NK-92 (cell line): ENCODE data around the gene IL36G.

Experiments used
- DNase-seq: peaks from one replicate; lab custom pipeline; 2025; ENCODE audit not compliant: unreplicated experiment; lab: John Stamatoyannopoulos, UW

IL36G gene

GRCh38 chr2:113015655-113016054 is 37.8 kb downstream of the IL36G start:
- no peak for DNase-seq

DNA sequence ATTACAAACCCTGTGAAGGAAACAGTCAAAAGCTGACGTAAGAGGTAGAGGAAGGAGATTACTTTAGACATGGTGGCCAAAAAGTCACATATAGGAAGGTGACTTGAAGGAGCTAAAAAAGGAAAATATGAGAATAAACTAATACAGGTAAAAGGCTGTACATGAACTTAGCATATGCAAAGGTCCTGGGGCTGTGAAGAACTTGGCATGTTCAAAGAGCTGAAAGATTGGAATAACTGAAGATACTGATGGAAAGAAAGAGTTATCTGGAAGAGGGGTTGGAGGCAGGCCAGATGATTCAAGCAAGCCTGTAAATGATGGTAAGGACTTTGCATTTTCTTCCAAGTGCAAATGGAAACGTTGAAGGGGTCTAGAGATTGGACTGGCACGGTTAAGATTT is 40.7 kb downstream of the IL36G start:
- DNase-seq: no peak

- no peak for DNase-seq
Observed at GRCh38 chr2:113021312-113021711, 43.5 kb downstream of the IL36G start.

GRCh38 chr2:113024764-113025163 is 47.0 kb downstream of the IL36G start:
- no peak for DNase-seq

GRCh38 chr2:113025737-113026136 is 47.9 kb downstream of the IL36G start:
- DNase-seq: no peak

DNA sequence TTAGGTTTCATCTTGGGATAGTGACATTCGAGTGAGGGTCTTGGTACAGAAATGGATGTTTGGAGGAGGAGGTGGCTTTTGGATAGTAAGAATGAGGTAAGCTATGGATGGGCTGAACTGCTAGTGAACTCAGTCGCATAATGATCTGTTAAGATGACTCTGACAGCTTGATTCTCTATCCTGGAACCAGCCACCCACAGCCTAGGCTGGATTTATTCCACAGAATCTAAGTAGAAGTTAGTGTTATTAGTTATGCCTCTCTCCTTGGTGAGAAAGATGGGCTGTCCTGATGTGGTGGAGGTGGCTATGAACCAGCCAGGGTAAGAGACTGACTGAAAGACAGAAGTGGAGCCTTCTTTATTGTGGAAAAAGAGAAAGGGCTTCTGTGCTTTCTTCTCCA is 49.9 kb downstream of the IL36G start:
- DNase-seq: no peak

DNA sequence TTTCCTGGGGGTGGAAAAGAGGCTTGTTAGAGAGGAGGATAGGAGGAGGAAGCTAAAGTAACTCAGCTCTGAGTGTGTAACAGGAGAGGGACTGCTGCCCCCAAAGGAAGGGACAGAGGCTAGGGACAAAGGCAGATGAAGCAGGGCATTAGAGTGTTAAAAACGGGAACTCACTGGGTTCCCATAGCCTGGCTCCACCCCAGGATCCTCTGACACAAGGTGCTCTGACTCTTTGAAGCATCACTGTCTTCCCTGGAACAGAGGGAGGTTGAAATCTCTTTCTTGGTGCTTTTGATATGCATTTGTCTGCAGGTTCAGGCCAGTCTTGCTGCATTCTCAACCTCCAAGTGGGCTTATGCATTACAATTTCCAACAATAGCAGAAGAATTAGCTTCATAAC is 50.3 kb downstream of the IL36G start:
- no peak for DNase-seq

DNA sequence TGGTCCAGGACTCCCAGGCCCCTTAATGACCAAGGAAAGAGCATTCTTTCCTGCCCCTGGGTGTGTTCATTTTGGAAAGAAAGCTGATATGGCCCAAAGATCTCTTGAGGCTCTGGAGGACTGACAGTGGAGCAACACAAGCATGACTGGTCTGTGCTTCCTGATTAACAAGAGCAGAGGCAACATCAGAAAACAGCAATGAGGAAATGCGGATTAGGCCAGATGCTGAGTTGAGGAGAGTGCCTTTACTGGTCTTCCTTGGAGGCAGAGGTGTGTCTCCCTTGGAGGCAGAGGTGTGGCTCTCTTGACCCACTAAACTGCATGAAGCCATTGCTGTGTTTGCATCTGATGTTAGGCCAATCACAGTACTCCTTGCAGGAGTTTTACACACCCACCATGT is 54.9 kb downstream of the IL36G start:
- no peak for DNase-seq

- no peak for DNase-seq
Observed at GRCh38 chr2:113034016-113034415, 56.2 kb downstream of the IL36G start.
